Omental fat pad (tissue), 4 donors: Measurements from ENCODE around the gene CHST11. TPM values are rescaled to one million over a fixed set of nuclear protein-coding genes. Genes with fewer than 3 reads are reported as not detected.

Experiments used
- ATAC-seq: fragments of 150-250 bp; one replicate; pipeline ENCODE4 v1.9.1; 2016; ENCODE audit warnings: mild to moderate bottlenecking, moderate library complexity; ENCODE audit not compliant: low FRiP score
- DNase-seq: peaks from one replicate; pipeline ENCODE4 v3.0.0-alpha.2; 2019; ENCODE audit warnings: low spot score
- total RNA-seq, 4 donors: library from RNA; depleted of rRNA; stranded (reverse); fragments of >200 nt; gene quantifications; one replicate each; pipeline ENCODE4 v1.1.0, GENCODE V29; 2016
- TF ChIP-seq, protein P1 (sequence below), 3 donors: fragments of 450-650 bp; IDR thresholded peaks; one replicate each; pipeline ENCODE4 v1.5.1; 2016 to 2017; ENCODE audit warnings: antibody characterized with exemption in 3 of 3, mild to moderate bottlenecking in 3 of 3, moderate library complexity in 2 of 3

The CHST11 gene
- total RNA-seq, 4 donors from 2014 or later = 12.2 to 58.6 (median 30.1) TPM

- DNase-seq (no peak), ATAC-seq (no peak)
- TF ChIP-seq, protein P1, sequence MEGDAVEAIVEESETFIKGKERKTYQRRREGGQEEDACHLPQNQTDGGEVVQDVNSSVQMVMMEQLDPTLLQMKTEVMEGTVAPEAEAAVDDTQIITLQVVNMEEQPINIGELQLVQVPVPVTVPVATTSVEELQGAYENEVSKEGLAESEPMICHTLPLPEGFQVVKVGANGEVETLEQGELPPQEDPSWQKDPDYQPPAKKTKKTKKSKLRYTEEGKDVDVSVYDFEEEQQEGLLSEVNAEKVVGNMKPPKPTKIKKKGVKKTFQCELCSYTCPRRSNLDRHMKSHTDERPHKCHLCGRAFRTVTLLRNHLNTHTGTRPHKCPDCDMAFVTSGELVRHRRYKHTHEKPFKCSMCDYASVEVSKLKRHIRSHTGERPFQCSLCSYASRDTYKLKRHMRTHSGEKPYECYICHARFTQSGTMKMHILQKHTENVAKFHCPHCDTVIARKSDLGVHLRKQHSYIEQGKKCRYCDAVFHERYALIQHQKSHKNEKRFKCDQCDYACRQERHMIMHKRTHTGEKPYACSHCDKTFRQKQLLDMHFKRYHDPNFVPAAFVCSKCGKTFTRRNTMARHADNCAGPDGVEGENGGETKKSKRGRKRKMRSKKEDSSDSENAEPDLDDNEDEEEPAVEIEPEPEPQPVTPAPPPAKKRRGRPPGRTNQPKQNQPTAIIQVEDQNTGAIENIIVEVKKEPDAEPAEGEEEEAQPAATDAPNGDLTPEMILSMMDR (IDR thresholded peaks at IDR 0.05) = no peak
Observed at GRCh38 chr12:104788840-104789271, 332.1 kb downstream of the CHST11 start.

DNA sequence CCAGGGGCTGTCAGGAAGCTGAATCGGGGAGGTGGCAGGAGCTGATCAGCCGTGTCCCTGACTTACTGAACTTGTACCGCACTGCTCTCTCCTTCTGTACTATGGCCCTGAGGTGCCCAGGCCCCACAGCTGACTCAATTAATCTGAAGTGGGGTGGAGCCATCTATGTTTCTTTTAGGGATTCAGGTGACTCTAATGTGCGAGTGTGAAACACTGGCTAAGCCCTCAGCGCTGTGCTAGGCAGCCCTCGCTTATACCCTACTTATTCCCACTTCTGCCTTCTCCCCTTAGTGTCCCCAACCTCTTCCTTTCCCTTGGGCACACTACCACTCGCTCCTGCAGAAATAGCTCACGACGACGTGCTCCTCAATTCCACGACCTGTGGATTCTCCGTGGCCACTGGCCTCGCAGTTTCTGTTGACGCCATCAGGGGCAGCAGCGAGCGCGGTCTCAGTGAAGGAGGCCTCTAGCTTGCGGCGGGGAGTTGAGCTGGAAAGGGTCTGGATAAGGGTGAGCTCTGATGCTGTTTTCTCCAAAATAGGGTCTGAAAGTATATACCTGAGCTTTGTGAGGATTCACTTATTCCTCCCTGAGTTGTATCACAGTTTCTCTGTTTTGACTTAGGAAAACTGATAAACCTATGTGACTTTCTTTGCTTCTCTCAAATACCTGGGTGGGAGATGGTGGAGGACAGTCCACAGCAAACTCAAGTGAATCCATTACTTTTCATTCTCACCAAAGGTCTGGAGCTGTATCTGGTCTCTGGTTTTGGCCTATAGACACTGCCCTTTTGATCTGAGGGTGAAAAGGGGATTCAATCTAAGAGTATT is 333.8 kb downstream of the CHST11 start:
- DNase-seq = no peak
- no peak for ATAC-seq

DNA sequence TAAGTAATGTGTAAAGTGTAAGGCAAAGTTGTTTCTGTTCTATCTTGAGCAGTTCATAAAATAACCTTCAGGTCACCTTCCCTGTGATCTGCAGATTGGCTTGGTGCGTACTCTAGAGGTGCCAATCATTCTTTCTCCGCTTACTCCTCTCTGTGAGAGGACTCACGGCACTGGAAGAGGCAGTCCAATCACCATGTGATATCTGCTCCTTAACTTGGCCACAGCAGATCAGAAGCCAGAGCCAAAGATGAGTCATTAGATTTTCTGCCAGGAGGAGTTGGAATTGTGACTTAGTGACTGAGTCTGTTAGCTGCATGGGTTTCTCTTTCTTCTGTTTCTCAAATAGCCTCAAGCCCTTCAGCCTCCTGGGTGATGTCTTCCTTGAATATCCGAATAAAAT is 335.8 kb downstream of the CHST11 start:
- ATAC-seq = peak; percentile 91
- TF ChIP-seq, protein P1 (IDR thresholded peaks at IDR 0.05) = no peak
- no peak for DNase-seq

More for the DNA sequence above, 333.8 kb downstream of the CHST11 start:
- TF ChIP-seq, protein P1 (IDR thresholded peaks at IDR 0.05) = no peak

- ATAC-seq (no peak), DNase-seq (no peak)
- TF ChIP-seq, protein P1 (IDR thresholded peaks at IDR 0.05) = no peak
Observed at GRCh38 chr12:104793285-104793684, 336.5 kb downstream of the CHST11 start.

DNA sequence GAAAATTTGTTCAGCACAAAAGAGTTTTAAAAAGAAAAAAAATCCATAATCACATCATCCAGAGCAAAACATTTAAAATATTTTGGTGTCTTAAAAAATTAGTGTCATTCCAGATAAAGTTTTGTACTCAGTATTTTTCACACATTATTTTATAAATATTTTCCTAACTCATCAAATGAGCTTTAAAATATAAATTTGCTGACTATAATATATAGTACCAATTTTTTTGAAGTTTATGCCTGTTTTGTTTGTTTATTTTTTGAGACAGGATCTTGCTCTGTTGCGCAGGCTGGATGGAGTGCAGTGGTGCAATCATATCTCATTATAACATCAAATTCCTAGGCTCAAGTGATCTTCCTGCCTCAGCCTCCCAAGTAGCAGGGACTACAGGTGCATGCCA is 337.2 kb downstream of the CHST11 start:
- no peak for ATAC-seq

DNA sequence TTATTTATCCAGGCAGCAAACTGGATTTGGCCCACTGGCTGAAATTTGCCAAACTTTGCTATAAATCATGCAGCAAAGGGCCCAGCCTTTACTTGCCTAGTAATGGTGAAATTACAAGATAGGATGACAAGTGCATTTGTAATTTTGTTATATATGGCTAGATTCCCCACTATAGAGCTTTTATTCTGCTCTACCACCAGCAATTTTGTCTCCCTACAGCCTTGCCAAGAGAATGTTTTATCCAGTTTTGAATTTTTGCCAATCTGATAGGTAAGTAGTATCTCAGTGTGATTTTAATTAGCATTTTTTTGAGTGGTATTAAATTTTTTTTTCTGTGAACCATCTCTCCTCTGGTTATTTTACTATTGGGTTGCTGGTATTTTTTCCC is 339.7 kb downstream of the CHST11 start:
- DNase-seq (no peak), ATAC-seq (no peak)
- TF ChIP-seq, protein P1 (IDR thresholded peaks at IDR 0.05) = no peak

More for the DNA sequence above, 337.2 kb downstream of the CHST11 start:
- DNase-seq = no peak
- TF ChIP-seq, protein P1 (IDR thresholded peaks at IDR 0.05) = no peak

DNA sequence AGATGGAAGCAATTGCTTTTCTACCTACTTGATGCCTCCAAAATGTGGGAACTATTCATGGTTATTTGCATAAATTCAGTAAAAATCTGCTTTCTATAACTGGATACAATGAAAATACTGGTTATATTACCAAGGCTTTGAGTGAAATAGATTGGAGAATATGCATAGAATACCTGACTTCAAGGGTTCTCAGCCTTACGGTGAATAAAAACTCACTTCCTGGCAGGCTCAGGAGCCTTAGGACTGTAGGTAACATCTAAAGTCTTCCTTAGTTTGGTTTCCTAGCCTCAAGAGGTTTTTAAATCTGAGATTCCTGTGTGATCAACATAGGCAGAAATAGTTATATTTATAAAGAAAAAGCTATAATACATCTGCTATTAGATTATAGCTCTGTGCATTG is 342.7 kb downstream of the CHST11 start:
- TF ChIP-seq, protein P1 (IDR thresholded peaks at IDR 0.05) = no peak
- DNase-seq (no peak), ATAC-seq (no peak)
